ENCODE data around the gene PTPRD. TPM values are rescaled to one million over a fixed set of nuclear protein-coding genes. Genes with fewer than 3 reads are reported as not detected.

PTPRD gene
- total and polyA plus RNA-seq, 10 donors = 0.08 to 11.7 (median 2.9) TPM

DNA sequence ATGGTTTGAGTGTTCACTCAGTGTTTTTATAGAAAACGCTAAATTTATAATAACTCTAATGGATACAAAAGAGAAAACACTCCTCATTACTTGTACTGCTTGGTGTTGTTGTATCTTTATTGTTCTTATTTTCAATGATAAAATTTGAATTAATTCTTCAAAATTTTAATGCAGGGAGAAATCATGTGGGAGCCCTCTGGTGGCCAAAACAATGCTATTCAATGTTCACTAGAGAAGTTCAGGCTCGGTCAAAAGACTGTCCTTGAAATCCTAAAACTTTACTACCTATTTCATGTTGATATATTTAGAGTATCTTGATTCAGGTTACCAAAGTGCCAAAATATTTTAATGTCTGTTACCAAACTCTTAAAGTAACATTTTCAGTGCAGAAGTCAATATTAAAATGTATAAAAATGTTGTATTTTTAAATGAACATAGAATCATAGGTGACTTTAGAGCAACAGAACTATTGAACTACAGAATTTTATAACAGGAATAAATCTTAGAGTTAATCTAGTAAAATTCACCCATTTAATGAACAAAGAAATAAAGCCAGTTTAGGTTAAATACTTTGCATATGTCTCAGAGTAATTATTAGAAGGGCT, 1259.8 kb downstream of the PTPRD start:
- no peak overlapping the region for H3K27ac ChIP-seq

GRCh38 chr9:9341203-9341602, 1271.6 kb downstream of the PTPRD start:
- Histone ChIP-seq H3K27me3 (replicated peaks in 1 of 7) (no peaks in the 10 kb centered on the region), H3K4me1 (no peaks in the 10 kb centered on the region), H3K9me3 (peaks cover 0 to 3% (median 0%) of the 10 kb centered on the region in 8 donors), H3K27ac (no peak overlapping the region), H3K4me3 (no peak overlapping the region), H3K36me3 (no peaks in the 10 kb centered on the region)
- WGBS, 5 donors = 67 to 80% (median 75%) methylated on average over 2 of the region's 2 CpGs
- TF ChIP-seq POLR2A (IDR thresholded peaks at IDR 0.05) (no peak), POLR2AphosphoS5 (IDR thresholded peaks at IDR 0.05) (no peak), CTCF (IDR thresholded peaks at IDR 0.05 in 8 of 11, conservative IDR thresholded peaks at IDR 0.05 in 3 of 11) (no peak)
- intact Hi-C loops (cut with DNase I; ENCODE audit: low total_unique reads) = no loop called here
- DNase-seq = no peak

More for the DNA sequence above, 1259.8 kb downstream of the PTPRD start:
- Histone ChIP-seq H3K9me3 (no peaks in the 10 kb centered on the region), H3K36me3 (no peaks in the 10 kb centered on the region), H3K4me3 (no peak overlapping the region), H3K27me3 (replicated peaks in 1 of 7) (no peaks in the 10 kb centered on the region), H3K4me1 (no peaks in the 10 kb centered on the region)
- intact Hi-C loops (cut with DNase I; ENCODE audit: low total_unique reads) = no loop called here
- DNase-seq = no peak
- no peak for TF ChIP-seq POLR2AphosphoS5 (IDR thresholded peaks at IDR 0.05)
- no peak for TF ChIP-seq POLR2A (IDR thresholded peaks at IDR 0.05)
- TF ChIP-seq CTCF (IDR thresholded peaks at IDR 0.05 in 8 of 11, conservative IDR thresholded peaks at IDR 0.05 in 3 of 11) = peak in 7 of 11 experiments; percentile 11 to 48 (median 29)
- 24 to 32% (median 29%) methylated on average over 2 of the region's 2 CpGs for WGBS, 5 donors

GRCh38 chr9:9337129-9337528, 1275.7 kb downstream of the PTPRD start:
- TF ChIP-seq POLR2A (IDR thresholded peaks at IDR 0.05) (no peak), POLR2AphosphoS5 (IDR thresholded peaks at IDR 0.05) (no peak), CTCF (IDR thresholded peaks at IDR 0.05 in 8 of 11, conservative IDR thresholded peaks at IDR 0.05 in 3 of 11) (no peak)
- no peaks in the 10 kb centered on the region for H3K36me3 ChIP-seq
- no peak overlapping the region for H3K27ac ChIP-seq
- H3K4me3 ChIP-seq = no peak overlapping the region
- H3K4me1 ChIP-seq = no peaks in the 10 kb centered on the region
- no peaks in the 10 kb centered on the region for H3K27me3 ChIP-seq (replicated peaks in 1 of 7)
- DNase-seq = no peak
- intact Hi-C loops (cut with DNase I; ENCODE audit: low total_unique reads) = no loop called here
- H3K9me3 ChIP-seq = no peaks in the 10 kb centered on the region

DNA sequence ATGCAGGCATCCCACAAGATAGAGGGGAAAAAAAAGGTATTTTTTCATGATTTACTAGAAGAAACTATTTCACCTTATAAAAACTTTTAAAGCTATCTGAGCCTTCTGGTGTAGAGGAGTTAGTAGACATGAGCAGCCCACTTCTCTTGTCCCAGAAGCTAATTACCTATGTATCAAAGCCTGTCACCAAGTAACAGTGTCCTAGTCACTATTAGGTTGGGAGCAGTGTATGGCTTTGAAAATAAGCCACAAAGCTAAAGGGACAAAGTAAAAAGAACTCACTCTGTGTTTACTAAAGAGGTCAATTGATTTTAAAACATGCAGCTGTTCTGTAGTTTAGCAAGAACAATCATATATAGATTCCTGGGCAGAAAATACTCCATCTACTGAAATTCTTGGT, 1286.1 kb downstream of the PTPRD start:
- Histone ChIP-seq H3K9me3 (peaks cover 0 to 10% (median 6%) of the 10 kb centered on the region in 8 donors), H3K27ac (no peak overlapping the region), H3K4me3 (no peak overlapping the region), H3K36me3 (no peaks in the 10 kb centered on the region), H3K4me1 (no peaks in the 10 kb centered on the region), H3K27me3 (replicated peaks in 1 of 7) (no peaks in the 10 kb centered on the region)
- TF ChIP-seq CTCF (IDR thresholded peaks at IDR 0.05 in 8 of 11, conservative IDR thresholded peaks at IDR 0.05 in 3 of 11) = no peak
- no peak for TF ChIP-seq POLR2AphosphoS5 (IDR thresholded peaks at IDR 0.05)
- TF ChIP-seq POLR2A (IDR thresholded peaks at IDR 0.05) = no peak
- no peak for DNase-seq
- intact Hi-C loops (cut with DNase I; ENCODE audit: low total_unique reads) = no loop called here
